NT2/D1 (cell line): ENCODE data around the gene LAMP1.

Source experiments
- DNase-seq: peaks from one replicate; pipeline ENCODE4 v3.0.0-alpha.2; 2011; ENCODE audit warnings: low read depth, low spot score
- H3K27me3 ChIP-seq: 2 replicates; pipeline ENCODE4 v1.6.0; 2011; ENCODE audit warnings: mild to moderate bottlenecking; ENCODE audit not compliant: insufficient read length, insufficient read depth
- H3K36me3 ChIP-seq: 2 replicates; pipeline ENCODE4 v1.6.1; 2011; ENCODE audit warnings: mild to moderate bottlenecking, low read length, mixed read lengths; ENCODE audit not compliant: insufficient read depth, insufficient read length
- H3K4me1 ChIP-seq: 2 replicates; pipeline ENCODE4 v1.5.1; 2011; ENCODE audit not compliant: insufficient read depth, insufficient read length
- H3K4me3 ChIP-seq: 2 replicates; pipeline ENCODE4 v1.5.1; 2011; ENCODE audit warnings: low read depth; ENCODE audit not compliant: insufficient read length
- H3K9ac ChIP-seq: 2 replicates; pipeline ENCODE4 v1.6.0; 2011; ENCODE audit warnings: low read depth; ENCODE audit not compliant: insufficient read length
- H3K9me3 ChIP-seq: 2 replicates; pipeline ENCODE4 v1.5.1; 2011; ENCODE audit warnings: mild to moderate bottlenecking, low read length; ENCODE audit not compliant: insufficient read depth
- SUZ12 ChIP-seq: IDR thresholded peaks from 2 replicates; pipeline ENCODE4 v1.6.1; 2011; ENCODE audit not compliant: insufficient read length, insufficient read depth; ENCODE audit errors: extremely low read depth
- YY1 ChIP-seq: IDR thresholded peaks from 2 replicates; pipeline ENCODE4 v1.6.1; 2011; ENCODE audit not compliant: insufficient read length, insufficient read depth
- ZNF274 ChIP-seq: IDR thresholded peaks from 2 replicates; pipeline ENCODE4 v1.6.1; 2011; ENCODE audit warnings: mild to moderate bottlenecking, low read depth, low read length

LAMP1 gene

DNA sequence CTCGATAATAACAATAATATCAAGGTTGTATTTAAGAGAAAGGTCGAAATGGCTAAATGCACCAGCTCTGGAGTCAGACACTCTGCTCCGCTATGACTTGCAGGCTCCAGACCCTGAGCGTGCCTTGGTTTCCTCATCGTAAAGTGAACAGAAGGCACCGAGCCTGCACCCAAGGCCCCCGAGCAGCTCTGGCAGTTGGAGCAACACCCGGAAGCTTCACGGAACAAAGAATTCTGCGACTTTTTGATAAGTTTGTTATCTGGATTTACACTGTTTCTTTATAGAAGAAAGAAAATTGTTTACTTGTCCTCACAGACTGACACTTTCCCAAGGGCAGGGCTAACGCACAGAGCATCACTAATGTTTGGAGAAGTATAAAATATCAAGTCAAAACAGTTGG lies 62.5 kb downstream of the LAMP1 start:
- no peak overlapping the region for H3K4me3 ChIP-seq
- H3K27me3 ChIP-seq: no peaks in the 10 kb centered on the region
- H3K36me3 ChIP-seq: peaks cover 16% of the 10 kb centered on the region
- TF ChIP-seq ZNF274 (no peak), YY1 (no peak)
- no peaks in the 10 kb centered on the region for H3K9me3 ChIP-seq
- H3K9ac ChIP-seq: no peak overlapping the region
- H3K4me1 ChIP-seq: peaks cover 3% of the 10 kb centered on the region
- no peak for DNase-seq

DNA sequence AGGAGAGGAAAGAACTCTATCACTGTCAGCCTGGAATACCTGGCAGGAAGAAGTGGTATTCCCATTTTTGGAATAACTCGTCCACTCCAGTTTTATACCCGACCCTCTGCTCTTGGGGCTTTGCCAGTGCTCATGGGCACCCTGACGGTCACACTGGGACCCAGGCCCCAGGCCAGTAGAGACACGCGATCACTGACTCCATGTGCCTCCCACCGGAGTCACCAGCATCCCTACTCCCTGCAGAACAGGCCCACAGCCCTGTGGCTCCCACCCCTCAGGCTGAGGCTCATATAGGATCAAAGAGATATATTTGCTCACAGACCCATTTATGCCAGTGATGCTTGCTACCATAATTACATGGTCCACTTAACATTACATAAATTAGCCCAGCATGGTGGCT lies 63.4 kb downstream of the LAMP1 start:
- H3K36me3 ChIP-seq: peaks cover 9% of the 10 kb centered on the region
- H3K27me3 ChIP-seq: no peaks in the 10 kb centered on the region
- H3K9ac ChIP-seq: no peak overlapping the region
- H3K4me1 ChIP-seq: peaks cover 8% of the 10 kb centered on the region
- no peak overlapping the region for H3K4me3 ChIP-seq
- no peaks in the 10 kb centered on the region for H3K9me3 ChIP-seq
- no peak for TF ChIP-seq YY1
- no peak for DNase-seq

DNA sequence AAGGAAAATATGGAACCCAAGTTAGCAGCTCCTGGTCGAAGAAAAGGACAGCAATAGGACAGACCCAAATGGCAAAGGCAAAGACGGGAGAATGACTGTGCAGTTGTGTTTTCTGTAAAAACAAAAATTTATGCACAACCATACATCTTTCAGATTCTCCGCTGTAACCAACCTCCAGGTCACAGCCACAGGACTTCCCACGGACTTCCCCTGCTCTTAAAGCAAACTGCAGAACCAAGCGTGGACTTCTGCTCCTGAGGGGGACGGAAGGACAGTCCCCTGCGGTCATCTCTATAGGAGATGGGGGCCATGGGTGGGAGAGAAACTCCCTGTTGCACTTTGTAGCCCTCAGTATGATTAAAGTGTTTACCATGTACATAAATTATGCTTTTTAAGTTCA lies 64.4 kb downstream of the LAMP1 start:
- Histone ChIP-seq H3K4me1 (peaks cover 15% of the 10 kb centered on the region), H3K36me3 (peaks cover 9% of the 10 kb centered on the region), H3K27me3 (no peaks in the 10 kb centered on the region), H3K9ac (peak overlapping the region; percentile 0), H3K4me3 (no peak overlapping the region), H3K9me3 (no peaks in the 10 kb centered on the region)
- TF ChIP-seq ZNF274 (no peak), YY1 (no peak), SUZ12 (no peak)
- no peak for DNase-seq

GRCh38 chr13:113364311-113364889 lies 67.4 kb downstream of the LAMP1 start:
- Histone ChIP-seq H3K9ac (no peak overlapping the region), H3K4me3 (no peak overlapping the region)
- TF ChIP-seq SUZ12 (no peak), ZNF274 (no peak), YY1 (no peak)

DNA sequence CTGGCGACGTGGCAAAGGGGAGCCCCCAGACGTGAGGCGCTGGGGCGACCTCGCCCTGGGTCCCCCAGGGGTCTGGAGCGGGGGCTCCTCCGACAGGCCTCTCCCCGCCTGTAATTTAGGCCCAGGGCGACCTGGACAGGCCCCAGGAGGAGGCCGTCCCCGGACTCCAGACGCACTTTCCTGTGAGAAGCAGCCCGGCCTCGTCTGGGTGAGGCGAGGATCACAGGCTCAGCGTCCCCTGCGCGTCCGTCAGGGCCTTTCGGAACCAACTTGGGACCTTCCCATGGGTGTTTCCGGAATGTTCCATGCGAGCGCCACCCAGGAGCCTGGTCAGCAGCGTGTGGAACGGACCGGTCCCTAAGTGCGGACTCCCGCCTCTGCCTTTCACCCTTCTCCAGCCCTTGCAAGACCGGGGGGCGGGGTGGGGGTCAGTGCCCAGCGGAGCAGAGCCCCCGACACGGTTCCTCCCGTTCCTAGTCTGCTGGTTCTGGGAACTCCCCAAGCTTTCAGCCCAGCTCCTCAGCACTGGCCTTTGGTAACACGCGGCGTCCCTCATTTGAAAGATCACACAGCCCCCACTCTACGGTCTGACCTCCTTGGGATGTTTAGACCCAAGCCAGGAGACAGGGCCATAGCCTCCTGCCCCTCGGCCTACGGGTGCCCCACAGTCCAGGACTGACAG lies 68.0 kb downstream of the LAMP1 start:
- H3K27me3 ChIP-seq: no peaks in the 10 kb centered on the region
- peaks cover 22% of the 10 kb centered on the region for H3K4me1 ChIP-seq
- no peak for DNase-seq
- H3K36me3 ChIP-seq: peaks cover 3% of the 10 kb centered on the region
- no peaks in the 10 kb centered on the region for H3K9me3 ChIP-seq
- no peak for TF ChIP-seq ZNF274
- no peak for TF ChIP-seq YY1
- TF ChIP-seq SUZ12: no peak
- H3K9ac ChIP-seq: no peak overlapping the region
- H3K4me3 ChIP-seq: no peak overlapping the region

More at GRCh38 chr13:113364311-113364889, 67.4 kb downstream of the LAMP1 start:
- peaks cover 7% of the 10 kb centered on the region for H3K36me3 ChIP-seq
- H3K9me3 ChIP-seq: no peaks in the 10 kb centered on the region
- no peak for DNase-seq
- no peaks in the 10 kb centered on the region for H3K27me3 ChIP-seq
- H3K4me1 ChIP-seq: peaks cover 20% of the 10 kb centered on the region

DNA sequence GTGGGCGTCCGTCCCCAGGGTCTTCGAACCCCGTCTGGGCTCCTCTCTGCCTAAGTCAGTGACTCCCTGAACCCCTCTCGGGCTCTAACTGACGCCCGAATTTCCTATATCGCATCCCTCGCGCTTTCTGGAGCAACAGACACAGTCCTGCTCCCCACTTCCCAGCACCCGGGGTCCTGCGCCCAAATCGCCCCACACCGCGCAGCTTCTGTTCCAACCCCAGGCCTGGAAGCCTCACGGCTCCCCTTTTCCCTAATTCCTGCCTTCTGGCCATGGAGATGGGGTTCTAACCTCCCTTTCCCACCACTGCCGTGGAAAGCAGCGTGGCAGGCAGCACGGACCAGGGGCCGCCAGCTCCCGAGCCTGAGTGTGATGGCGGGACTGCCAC lies 68.5 kb downstream of the LAMP1 start:
- no peak overlapping the region for H3K4me3 ChIP-seq
- no peak for TF ChIP-seq ZNF274
- no peak for TF ChIP-seq YY1
- no peak for TF ChIP-seq SUZ12
- no peak for DNase-seq
- H3K9ac ChIP-seq: peak overlapping the region; percentile 32
- H3K4me1 ChIP-seq: peaks cover 22% of the 10 kb centered on the region
- no peaks in the 10 kb centered on the region for H3K27me3 ChIP-seq
- no peaks in the 10 kb centered on the region for H3K9me3 ChIP-seq
- H3K36me3 ChIP-seq: peaks cover 3% of the 10 kb centered on the region

DNA sequence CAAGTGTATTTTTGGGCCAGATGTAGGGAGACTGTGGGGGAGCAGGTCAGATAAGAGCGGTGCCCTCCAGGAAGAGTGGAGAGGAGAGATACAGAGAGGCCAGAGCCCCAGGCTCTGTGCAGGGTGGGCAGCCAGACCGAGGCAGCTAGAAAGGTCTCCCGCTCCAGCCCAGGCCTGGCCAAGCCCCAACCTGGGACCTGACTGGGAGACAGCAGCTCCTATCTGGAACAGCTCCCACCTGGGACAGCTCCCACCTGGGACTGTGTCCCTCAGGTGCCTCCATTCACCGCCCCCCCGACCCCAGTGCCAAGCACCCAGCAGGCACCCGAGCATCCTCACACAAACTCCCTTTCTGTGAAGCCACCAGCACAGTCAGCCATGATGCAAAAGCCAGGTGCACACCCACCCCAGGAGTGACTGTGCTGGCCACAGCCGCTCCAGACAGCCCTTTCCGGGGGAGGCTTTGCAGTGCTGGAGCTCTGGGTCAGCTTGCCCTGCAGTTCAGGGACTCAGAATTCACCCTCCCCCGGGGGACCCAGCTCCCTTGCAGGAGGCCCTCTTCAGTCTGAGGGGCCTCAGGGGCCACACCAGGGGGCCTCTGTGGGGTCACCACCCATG lies 69.0 kb downstream of the LAMP1 start:
- DNase-seq: no peak
- H3K9me3 ChIP-seq: no peaks in the 10 kb centered on the region
- H3K4me1 ChIP-seq: peaks cover 22% of the 10 kb centered on the region
- H3K4me3 ChIP-seq: no peak overlapping the region
- H3K9ac ChIP-seq: peak overlapping the region; percentile 32
- H3K27me3 ChIP-seq: no peaks in the 10 kb centered on the region
- TF ChIP-seq SUZ12 (no peak), ZNF274 (no peak), YY1 (no peak)
- peaks cover 3% of the 10 kb centered on the region for H3K36me3 ChIP-seq
